IPS-18a (cell line): ENCODE data around the gene LACRT.

Source experiments
- H3K27ac ChIP-seq: one replicate; pipeline ENCODE4 v1.5.1; 2013; ENCODE audit warnings: low read length
- H3K27me3 ChIP-seq: one replicate; pipeline ENCODE4 v1.6.1; 2013; ENCODE audit warnings: mild to moderate bottlenecking, low read length; ENCODE audit not compliant: control insufficient read depth, insufficient read depth
- H3K36me3 ChIP-seq: one replicate; pipeline ENCODE4 v1.6.1; 2013; ENCODE audit warnings: low read depth, low read length; ENCODE audit not compliant: control insufficient read depth
- H3K4me1 ChIP-seq: one replicate; pipeline ENCODE4 v1.6.1; 2013; ENCODE audit warnings: low read depth, low read length; ENCODE audit not compliant: control insufficient read depth
- H3K4me3 ChIP-seq: one replicate; pipeline ENCODE4 v1.5.1; 2013; ENCODE audit warnings: low read length
- H3K9ac ChIP-seq: one replicate; pipeline ENCODE4 v1.6.1; 2013; ENCODE audit warnings: mild to moderate bottlenecking, low read length, moderate library complexity
- H3K9me3 ChIP-seq: one replicate; pipeline ENCODE4 v1.6.1; 2013; ENCODE audit warnings: low read depth, low read length; ENCODE audit not compliant: control insufficient read depth

The LACRT gene

DNA sequence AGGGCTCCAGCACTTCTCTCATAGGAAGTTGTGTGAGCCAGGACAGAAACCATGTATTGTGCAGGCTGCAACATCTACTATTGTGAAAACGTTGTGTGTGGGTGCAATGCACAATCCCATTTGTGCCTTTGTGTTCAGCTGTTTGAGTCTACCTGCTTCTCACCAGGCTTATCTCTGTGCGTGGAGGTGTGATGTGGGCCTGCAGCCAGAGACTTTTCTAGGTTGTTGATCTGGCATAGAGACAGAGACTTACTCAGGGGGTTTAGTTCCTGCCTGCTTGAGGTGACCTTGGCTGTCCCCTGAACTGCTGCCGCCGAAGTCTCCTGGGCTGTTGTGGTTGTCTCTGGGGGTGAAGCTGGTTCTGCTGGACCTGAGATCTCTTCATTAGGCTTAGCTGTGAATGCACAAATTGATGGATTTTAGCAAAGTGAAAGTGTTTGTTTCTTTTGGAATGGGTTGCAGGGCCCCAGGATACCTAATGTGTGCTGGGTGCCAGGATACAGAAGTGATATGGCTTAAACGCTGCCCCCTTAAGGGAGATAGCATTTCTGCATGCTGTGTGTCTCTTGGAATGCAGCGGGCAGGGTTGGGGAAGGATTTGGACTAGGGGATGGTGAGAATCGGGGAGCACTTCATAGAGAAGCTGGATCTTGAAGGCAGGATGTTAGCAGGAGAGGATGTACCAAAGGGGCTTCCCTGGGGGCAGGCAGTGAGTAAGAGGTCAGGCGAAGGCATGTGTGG, 2.5 kb downstream of the LACRT start:
- no peaks in the 10 kb centered on the region for H3K4me1 ChIP-seq
- H3K36me3 ChIP-seq: no peaks in the 10 kb centered on the region
- no peak overlapping the region for H3K27ac ChIP-seq
- H3K9ac ChIP-seq: no peak overlapping the region
- H3K9me3 ChIP-seq: peaks cover 9% of the 10 kb centered on the region
- no peak overlapping the region for H3K4me3 ChIP-seq
- no peaks in the 10 kb centered on the region for H3K27me3 ChIP-seq

DNA sequence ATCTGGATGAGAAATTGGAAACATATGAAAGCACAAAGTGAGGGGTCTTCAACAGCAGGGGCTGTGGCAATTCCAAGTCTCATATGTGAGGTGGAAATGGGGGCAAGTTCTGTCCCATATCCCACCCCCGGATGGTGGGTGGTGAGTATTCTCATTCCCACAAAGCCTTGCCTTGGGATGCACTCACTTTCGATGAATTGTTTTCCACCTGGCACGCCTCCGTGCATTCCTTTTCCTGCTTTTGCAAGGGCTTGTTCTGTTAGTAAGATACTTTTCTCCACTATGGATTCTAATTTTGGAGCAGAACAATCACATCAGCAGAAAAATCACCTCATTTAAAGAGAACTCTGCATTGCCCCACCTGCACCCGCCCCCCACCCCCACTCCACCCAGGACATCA, 3.1 kb downstream of the LACRT start:
- Histone ChIP-seq H3K9ac (no peak overlapping the region), H3K36me3 (no peaks in the 10 kb centered on the region), H3K27ac (no peak overlapping the region), H3K27me3 (no peaks in the 10 kb centered on the region), H3K4me3 (no peak overlapping the region), H3K9me3 (peaks cover 11% of the 10 kb centered on the region), H3K4me1 (no peaks in the 10 kb centered on the region)

DNA sequence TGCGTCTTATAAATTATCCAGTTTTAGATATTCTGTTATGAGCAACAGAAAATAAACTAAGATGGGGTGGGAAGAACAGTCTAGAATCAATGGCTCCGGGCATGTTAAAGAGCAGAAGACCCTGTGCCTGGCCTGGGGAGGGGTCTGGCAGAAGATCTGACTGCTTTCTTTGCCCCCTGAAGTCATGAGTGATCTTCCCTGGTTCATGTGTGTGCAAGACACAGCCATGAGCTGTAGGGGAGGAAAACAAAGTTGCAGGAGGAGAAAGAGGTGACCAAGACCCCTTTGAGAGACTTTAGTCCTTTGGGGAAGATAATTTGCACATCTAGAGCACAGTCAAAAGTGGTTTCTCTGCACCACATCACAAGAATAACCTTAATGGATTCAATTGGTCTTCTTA, 4.8 kb downstream of the LACRT start:
- no peaks in the 10 kb centered on the region for H3K36me3 ChIP-seq
- H3K9ac ChIP-seq: no peak overlapping the region
- H3K4me1 ChIP-seq: no peaks in the 10 kb centered on the region
- no peak overlapping the region for H3K27ac ChIP-seq
- peaks cover 11% of the 10 kb centered on the region for H3K9me3 ChIP-seq
- no peaks in the 10 kb centered on the region for H3K27me3 ChIP-seq
- H3K4me3 ChIP-seq: no peak overlapping the region

- Histone ChIP-seq H3K9ac (no peak overlapping the region), H3K36me3 (no peaks in the 10 kb centered on the region), H3K4me3 (no peak overlapping the region), H3K27ac (no peak overlapping the region), H3K9me3 (peaks cover 11% of the 10 kb centered on the region), H3K27me3 (no peaks in the 10 kb centered on the region), H3K4me1 (no peaks in the 10 kb centered on the region)
These were observed 6.4 kb downstream of the LACRT start for GRCh38 chr12:54628186-54628846.

DNA sequence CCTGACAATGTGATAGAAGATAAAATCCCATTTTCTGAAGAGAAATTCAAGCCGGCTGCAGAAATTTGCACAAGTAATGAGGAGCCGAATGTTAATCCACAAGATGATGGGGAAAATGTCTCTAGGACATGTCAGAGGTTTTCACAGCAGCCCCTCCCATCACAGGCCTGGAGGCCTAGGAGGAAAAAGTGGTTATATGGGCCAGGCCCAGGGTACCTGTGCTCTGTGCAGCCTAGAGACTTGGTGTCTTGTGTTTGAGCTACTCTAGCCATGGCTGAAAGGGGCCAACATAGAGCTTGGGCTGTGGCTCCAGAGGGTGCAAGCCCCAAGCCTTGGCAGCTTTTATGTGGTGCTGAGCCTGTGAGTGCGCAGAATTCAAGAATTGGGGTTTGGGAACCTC, 7.4 kb downstream of the LACRT start:
- H3K9me3 ChIP-seq: peaks cover 11% of the 10 kb centered on the region
- H3K4me3 ChIP-seq: no peak overlapping the region
- no peaks in the 10 kb centered on the region for H3K27me3 ChIP-seq
- H3K36me3 ChIP-seq: no peaks in the 10 kb centered on the region
- H3K9ac ChIP-seq: no peak overlapping the region
- no peak overlapping the region for H3K27ac ChIP-seq
- no peaks in the 10 kb centered on the region for H3K4me1 ChIP-seq

- Histone ChIP-seq H3K27ac (no peak overlapping the region), H3K36me3 (no peaks in the 10 kb centered on the region), H3K4me1 (no peaks in the 10 kb centered on the region), H3K9me3 (peaks cover 11% of the 10 kb centered on the region), H3K4me3 (no peak overlapping the region), H3K27me3 (no peaks in the 10 kb centered on the region), H3K9ac (no peak overlapping the region)
These were observed 9.1 kb downstream of the LACRT start for GRCh38 chr12:54625598-54625997.

DNA sequence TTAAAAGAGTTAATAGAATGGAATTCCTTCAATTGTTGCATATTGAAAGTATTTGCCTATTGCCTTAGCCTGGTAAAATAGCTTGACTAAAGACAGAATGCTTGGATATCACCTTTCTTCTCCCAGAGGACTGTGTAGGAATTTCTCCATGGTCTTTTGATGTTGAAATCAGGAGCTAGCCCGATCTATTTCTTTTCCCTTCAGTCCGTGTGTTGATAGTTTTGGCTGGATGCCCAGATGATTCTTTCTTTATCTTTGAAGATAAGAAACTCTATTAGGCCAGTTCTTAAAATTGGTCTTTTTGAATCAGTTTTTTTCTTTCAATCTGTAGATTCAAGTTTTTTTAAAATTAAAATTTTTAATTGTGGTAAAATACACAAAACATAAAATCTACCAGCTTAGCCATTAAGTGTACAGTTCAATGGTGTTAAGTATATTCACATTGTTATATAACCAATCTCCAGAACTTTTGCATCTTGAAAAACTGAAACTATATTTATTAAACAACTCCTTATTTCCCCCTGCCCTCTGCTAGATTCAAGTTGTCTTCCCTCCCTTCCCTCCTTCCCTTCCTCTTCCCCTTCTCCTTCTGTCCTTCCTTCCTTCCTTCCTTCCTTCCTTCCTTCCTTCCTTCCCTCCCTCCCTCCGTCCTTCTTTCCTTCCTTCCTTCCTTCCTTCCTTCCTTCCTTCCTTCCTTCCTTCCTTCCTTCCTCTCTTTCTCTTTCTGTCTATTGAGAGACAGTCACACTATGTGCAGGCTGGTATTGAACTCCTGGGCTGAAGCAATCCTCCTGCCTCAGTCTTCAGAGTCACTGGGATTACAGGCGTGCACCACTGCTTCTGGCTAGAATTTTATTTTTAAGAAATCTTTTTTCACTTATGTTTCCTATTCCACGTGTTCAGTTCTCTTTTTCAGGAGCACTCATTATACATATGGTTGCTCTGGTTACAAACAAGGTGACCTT, 10.1 kb downstream of the LACRT start:
- no peaks in the 10 kb centered on the region for H3K36me3 ChIP-seq
- peaks cover 11% of the 10 kb centered on the region for H3K9me3 ChIP-seq
- no peak overlapping the region for H3K9ac ChIP-seq
- no peak overlapping the region for H3K27ac ChIP-seq
- no peak overlapping the region for H3K4me3 ChIP-seq
- H3K27me3 ChIP-seq: no peaks in the 10 kb centered on the region
- H3K4me1 ChIP-seq: no peaks in the 10 kb centered on the region

- H3K4me3 ChIP-seq: no peak overlapping the region
- no peaks in the 10 kb centered on the region for H3K27me3 ChIP-seq
- H3K4me1 ChIP-seq: no peaks in the 10 kb centered on the region
- no peaks in the 10 kb centered on the region for H3K36me3 ChIP-seq
- H3K9ac ChIP-seq: no peak overlapping the region
- peaks cover 7% of the 10 kb centered on the region for H3K9me3 ChIP-seq
- no peak overlapping the region for H3K27ac ChIP-seq
These were observed 12.1 kb downstream of the LACRT start for GRCh38 chr12:54622463-54623183.

DNA sequence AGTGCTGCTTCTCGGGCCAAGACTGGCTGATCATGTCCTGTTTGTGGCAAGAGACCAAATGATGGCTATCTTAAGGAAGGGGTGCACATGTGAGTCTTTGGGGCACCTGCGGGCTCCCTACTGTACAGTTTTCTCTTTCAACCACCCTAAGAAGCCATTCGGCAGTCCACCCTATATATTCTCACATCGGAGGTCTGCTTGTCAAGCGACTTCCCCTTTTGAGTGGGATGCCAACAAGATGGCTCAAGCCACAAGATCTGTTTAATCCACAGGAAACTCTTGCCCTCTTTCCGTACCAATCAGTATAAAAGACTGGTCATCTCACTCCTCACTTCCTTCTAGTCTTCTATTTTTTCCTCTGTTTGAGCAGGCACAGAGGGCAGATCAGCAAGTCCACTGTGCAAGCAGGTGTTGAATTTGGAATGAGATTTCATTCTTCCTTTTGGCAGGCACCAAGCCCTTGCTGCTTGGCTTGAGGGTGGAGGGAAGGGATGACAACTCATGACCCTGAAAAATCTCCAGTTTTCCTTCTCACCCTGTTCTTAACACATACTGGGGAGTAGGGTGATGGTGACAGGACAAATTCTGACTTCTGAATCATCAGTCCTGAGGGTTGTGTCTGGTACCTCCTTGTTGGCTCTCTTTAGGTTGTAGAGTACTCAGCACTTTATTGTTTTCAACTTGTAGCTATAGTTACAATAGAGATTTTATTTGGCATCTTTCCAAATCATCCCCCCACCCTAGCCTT, 17.6 kb downstream of the LACRT start:
- Histone ChIP-seq H3K27me3 (peaks cover 11% of the 10 kb centered on the region), H3K9me3 (no peaks in the 10 kb centered on the region), H3K4me3 (no peak overlapping the region), H3K36me3 (no peaks in the 10 kb centered on the region), H3K27ac (no peak overlapping the region), H3K4me1 (no peaks in the 10 kb centered on the region), H3K9ac (no peak overlapping the region)

- H3K4me3 ChIP-seq: no peak overlapping the region
- peaks cover 44% of the 10 kb centered on the region for H3K27me3 ChIP-seq
- no peaks in the 10 kb centered on the region for H3K4me1 ChIP-seq
- no peak overlapping the region for H3K9ac ChIP-seq
- H3K9me3 ChIP-seq: no peaks in the 10 kb centered on the region
- H3K36me3 ChIP-seq: no peaks in the 10 kb centered on the region
- no peak overlapping the region for H3K27ac ChIP-seq
These were observed 22.4 kb downstream of the LACRT start for GRCh38 chr12:54612225-54612750.
